GM19043 (cell line): Measurements from ENCODE around the gene PROZ.

Experiments
- ATAC-seq: cut with Tn5 transposase; IDR thresholded peaks from one replicate; pipeline ENCODE4 v1.9.1; 2021; ENCODE audit warnings: low read depth; ENCODE audit not compliant: unreplicated experiment

PROZ gene

GRCh38 chr13:113140677-113141600 is 17.5 kb upstream of the PROZ start:
- ATAC-seq = no peak

GRCh38 chr13:113141601-113141970 is 16.9 kb upstream of the PROZ start:
- ATAC-seq = no peak

GRCh38 chr13:113142876-113143275 is 15.6 kb upstream of the PROZ start:
- no peak for ATAC-seq

- no peak for ATAC-seq
Observed at GRCh38 chr13:113143466-113144254, 14.8 kb upstream of the PROZ start.

- ATAC-seq = no peak
Observed at GRCh38 chr13:113144255-113144629, 14.2 kb upstream of the PROZ start.

- ATAC-seq = no peak
Observed at GRCh38 chr13:113145496-113145895, 13.0 kb upstream of the PROZ start.

GRCh38 chr13:113145911-113146598 is 12.4 kb upstream of the PROZ start:
- ATAC-seq = no peak

- ATAC-seq = no peak
Observed at GRCh38 chr13:113146750-113147149, 11.7 kb upstream of the PROZ start.

GRCh38 chr13:113147206-113147605 is 11.2 kb upstream of the PROZ start:
- no peak for ATAC-seq

GRCh38 chr13:113148407-113148806 is 10.0 kb upstream of the PROZ start:
- no peak for ATAC-seq

- no peak for ATAC-seq
Observed at GRCh38 chr13:113148940-113149503, 9.4 kb upstream of the PROZ start.

GRCh38 chr13:113149711-113150549 is 8.5 kb upstream of the PROZ start:
- ATAC-seq = no peak

GRCh38 chr13:113150550-113151365 is 7.7 kb upstream of the PROZ start:
- ATAC-seq = no peak

GRCh38 chr13:113151745-113152690 is 6.4 kb upstream of the PROZ start:
- ATAC-seq = no peak

GRCh38 chr13:113152691-113152983 is 5.8 kb upstream of the PROZ start:
- ATAC-seq = no peak

- no peak for ATAC-seq
Observed at GRCh38 chr13:113152984-113153809, 5.3 kb upstream of the PROZ start.
